Panc1 (cell line): Measurements from ENCODE around the gene KLF16. TPM values are rescaled to one million over a fixed set of nuclear protein-coding genes. Genes with fewer than 3 reads are reported as not detected.

Experiments used
- ATAC-seq: fragments of 200-7000 bp; cut with Tn5 transposase; 2 replicates; pipeline ENCODE4 v1.9.1; 2020; ENCODE audit warnings: mild to moderate bottlenecking, moderate library complexity
- BruUV-seq: library from RNA; stranded (reverse); fragments of 400-500 nt; replicated peaks from 2 replicates; lab custom pipeline; 2021; lab: Mats Ljungman, UMichigan
- CTCF ChIA-PET: fragments of 300-600 bp; sonication (Branson Sonifier 250); formaldehyde crosslinking; loops from one replicate; lab custom pipeline; 2022; ENCODE audit warnings: antibody characterized with exemption; lab: Charles Lee
- POLR2A ChIA-PET: fragments of 300-600 bp; sonication (Branson Sonifier 250); formaldehyde crosslinking; loops from one replicate; lab custom pipeline; 2022; ENCODE audit warnings: antibody characterized with exemption; lab: Charles Lee
- DNase-seq: peaks from one replicate; pipeline ENCODE4 v3.0.0-alpha.2; 2010; ENCODE audit warnings: low read depth, low spot score
- H3K27ac ChIP-seq: 2 replicates; pipeline ENCODE4 v1.5.1; 2011; ENCODE audit warnings: mild to moderate bottlenecking, low read length, inconsistent platforms
- H3K27me3 ChIP-seq: fragments of 200-500 bp; sonication (Bioruptor generic); 2 replicates; pipeline ENCODE4 v1.6.0; 2014; ENCODE audit warnings: low read length, inconsistent platforms; ENCODE audit not compliant: control insufficient read depth, insufficient read depth
- H3K36me3 ChIP-seq: fragments of 200-500 bp; sonication (Bioruptor generic); 2 replicates; pipeline ENCODE4 v1.5.1; 2014; ENCODE audit warnings: inconsistent platforms, mild to moderate bottlenecking, low read length, moderate library complexity; ENCODE audit not compliant: control insufficient read depth, insufficient read depth
- H3K4me1 ChIP-seq: 2 replicates; pipeline ENCODE4 v1.5.1; 2011; ENCODE audit warnings: inconsistent platforms, mild to moderate bottlenecking, low read length, moderate library complexity; ENCODE audit not compliant: control insufficient read depth, insufficient read depth
- H3K4me3 ChIP-seq, 2 experiments: 2 replicates each; pipeline ENCODE4 v1.5.1; 2011 to 2012; ENCODE audit warnings: low read depth in 2 of 2, low read length in 2 of 2, mild to moderate bottlenecking in 2 of 2, inconsistent platforms in 1 of 2, moderate library complexity in 1 of 2
- H3K9me3 ChIP-seq: fragments of 200-500 bp; sonication (Bioruptor generic); 2 replicates; pipeline ENCODE4 v1.5.1; 2014; ENCODE audit warnings: low read depth, mild to moderate bottlenecking, inconsistent platforms, low read length, moderate library complexity; ENCODE audit not compliant: control insufficient read depth, insufficient read depth
- POLR2AphosphoS5 ChIP-seq: IDR thresholded peaks from 2 replicates; pipeline ENCODE4 v1.6.1; 2012; ENCODE audit warnings: mild to moderate bottlenecking, low read depth, low read length, moderate library complexity
- SIN3A ChIP-seq: IDR thresholded peaks from 2 replicates; pipeline ENCODE4 v1.6.1; 2012; ENCODE audit warnings: low read depth, mild to moderate bottlenecking, low read length, moderate library complexity, borderline replicate concordance; ENCODE audit not compliant: insufficient read depth
- TCF7L2 ChIP-seq: IDR thresholded peaks from 2 replicates; pipeline ENCODE4 v1.6.1; 2011; ENCODE audit warnings: mild to moderate bottlenecking, low read depth, low read length, inconsistent platforms
- in situ Hi-C: cut with HindIII; loops from 2 replicates; pipeline ENCODE4 v1.10.0; 2016; ENCODE audit warnings: low sequenced_read_pairs, low pct_unique_long_range_greater_than_20kb
- intact Hi-C: fragments of 100-400 bp; cut with micrococcal nuclease; formaldehyde crosslinking; loops from one replicate; pipeline ENCODE4 v1.10.0; 2022; ENCODE audit not compliant: unreplicated experiment
- total RNA-seq: library from RNA; stranded (reverse); gene quantifications from one replicate; pipeline ENCODE4 v1.2.1, GENCODE V29; 2021; ENCODE audit not compliant: unreplicated experiment
- TF ChIP-seq, protein P1 (sequence below), 2 experiments: IDR thresholded peaks; 2 replicates each; pipeline ENCODE4 v1.6.1; 2011 to 2012; ENCODE audit warnings: low read depth in 2 of 2, control low read depth in 1 of 2, low read length in 1 of 2, mild to moderate bottlenecking in 1 of 2, moderate library complexity in 1 of 2; ENCODE audit not compliant: insufficient read depth in 1 of 2
- TF ChIP-seq, protein P2 (sequence below): fragments of 450-650 bp; IDR thresholded peaks from 2 replicates; pipeline ENCODE4 v1.5.1; 2017; ENCODE audit warnings: mild to moderate bottlenecking

Gene KLF16
- total RNA-seq, 1 experiment from 2014 or later = 79.3 TPM

DNA sequence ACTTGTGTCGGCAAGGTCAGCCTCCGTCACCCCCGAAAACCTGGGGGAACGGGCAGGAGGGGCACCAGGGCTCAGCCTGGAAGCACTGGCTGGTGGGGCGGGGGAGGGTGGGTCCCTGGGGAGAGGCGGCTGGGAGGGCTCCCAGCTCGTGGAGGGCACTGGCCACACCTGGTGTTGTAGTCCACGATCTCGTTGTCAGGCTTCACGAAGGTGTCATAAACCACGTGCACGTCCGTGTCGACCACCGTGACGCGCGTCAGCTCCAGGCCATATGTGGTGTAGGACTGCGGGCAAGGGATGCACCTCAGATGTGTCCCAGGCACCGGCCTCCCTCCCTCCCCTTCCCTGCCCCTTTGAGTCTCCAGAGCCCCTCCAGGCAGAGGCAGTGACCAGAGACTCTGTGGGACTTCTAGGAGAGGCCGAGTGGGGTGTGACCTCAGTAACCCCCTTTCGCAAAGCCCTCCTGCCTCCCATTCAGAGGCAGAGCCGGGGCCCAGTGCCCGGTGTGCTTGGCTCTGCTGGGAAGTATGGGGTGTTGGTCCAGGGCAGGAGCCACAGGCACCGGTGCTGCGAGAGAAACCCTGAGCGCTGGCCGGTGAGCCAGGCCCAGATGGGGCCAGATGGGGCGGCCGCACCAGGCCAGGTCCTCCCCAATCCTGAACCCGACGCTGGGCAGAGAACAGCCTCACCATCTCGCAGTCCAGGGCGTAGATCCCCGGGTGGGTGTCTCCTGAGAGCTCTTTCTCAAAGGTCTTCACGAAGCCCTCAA is 46.7 kb downstream of the KLF16 start:
- BruUV-seq = no TSS peak
- TF ChIP-seq SIN3A (no peak), TCF7L2 (no peak), POLR2AphosphoS5 (no peak)
- TF ChIP-seq, protein P1, sequence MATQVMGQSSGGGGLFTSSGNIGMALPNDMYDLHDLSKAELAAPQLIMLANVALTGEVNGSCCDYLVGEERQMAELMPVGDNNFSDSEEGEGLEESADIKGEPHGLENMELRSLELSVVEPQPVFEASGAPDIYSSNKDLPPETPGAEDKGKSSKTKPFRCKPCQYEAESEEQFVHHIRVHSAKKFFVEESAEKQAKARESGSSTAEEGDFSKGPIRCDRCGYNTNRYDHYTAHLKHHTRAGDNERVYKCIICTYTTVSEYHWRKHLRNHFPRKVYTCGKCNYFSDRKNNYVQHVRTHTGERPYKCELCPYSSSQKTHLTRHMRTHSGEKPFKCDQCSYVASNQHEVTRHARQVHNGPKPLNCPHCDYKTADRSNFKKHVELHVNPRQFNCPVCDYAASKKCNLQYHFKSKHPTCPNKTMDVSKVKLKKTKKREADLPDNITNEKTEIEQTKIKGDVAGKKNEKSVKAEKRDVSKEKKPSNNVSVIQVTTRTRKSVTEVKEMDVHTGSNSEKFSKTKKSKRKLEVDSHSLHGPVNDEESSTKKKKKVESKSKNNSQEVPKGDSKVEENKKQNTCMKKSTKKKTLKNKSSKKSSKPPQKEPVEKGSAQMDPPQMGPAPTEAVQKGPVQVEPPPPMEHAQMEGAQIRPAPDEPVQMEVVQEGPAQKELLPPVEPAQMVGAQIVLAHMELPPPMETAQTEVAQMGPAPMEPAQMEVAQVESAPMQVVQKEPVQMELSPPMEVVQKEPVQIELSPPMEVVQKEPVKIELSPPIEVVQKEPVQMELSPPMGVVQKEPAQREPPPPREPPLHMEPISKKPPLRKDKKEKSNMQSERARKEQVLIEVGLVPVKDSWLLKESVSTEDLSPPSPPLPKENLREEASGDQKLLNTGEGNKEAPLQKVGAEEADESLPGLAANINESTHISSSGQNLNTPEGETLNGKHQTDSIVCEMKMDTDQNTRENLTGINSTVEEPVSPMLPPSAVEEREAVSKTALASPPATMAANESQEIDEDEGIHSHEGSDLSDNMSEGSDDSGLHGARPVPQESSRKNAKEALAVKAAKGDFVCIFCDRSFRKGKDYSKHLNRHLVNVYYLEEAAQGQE (IDR thresholded peaks at IDR 0.05; ENCODE audit: insufficient read depth in 1 of 2, low read depth in 2 of 2, low read length in 1 of 2) = no peak
- TF ChIP-seq, protein P2, sequence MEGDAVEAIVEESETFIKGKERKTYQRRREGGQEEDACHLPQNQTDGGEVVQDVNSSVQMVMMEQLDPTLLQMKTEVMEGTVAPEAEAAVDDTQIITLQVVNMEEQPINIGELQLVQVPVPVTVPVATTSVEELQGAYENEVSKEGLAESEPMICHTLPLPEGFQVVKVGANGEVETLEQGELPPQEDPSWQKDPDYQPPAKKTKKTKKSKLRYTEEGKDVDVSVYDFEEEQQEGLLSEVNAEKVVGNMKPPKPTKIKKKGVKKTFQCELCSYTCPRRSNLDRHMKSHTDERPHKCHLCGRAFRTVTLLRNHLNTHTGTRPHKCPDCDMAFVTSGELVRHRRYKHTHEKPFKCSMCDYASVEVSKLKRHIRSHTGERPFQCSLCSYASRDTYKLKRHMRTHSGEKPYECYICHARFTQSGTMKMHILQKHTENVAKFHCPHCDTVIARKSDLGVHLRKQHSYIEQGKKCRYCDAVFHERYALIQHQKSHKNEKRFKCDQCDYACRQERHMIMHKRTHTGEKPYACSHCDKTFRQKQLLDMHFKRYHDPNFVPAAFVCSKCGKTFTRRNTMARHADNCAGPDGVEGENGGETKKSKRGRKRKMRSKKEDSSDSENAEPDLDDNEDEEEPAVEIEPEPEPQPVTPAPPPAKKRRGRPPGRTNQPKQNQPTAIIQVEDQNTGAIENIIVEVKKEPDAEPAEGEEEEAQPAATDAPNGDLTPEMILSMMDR = no peak
- DNase-seq = no peak
- CTCF ChIA-PET = interaction anchor here (0.7 kb wide), 1 partner anchor 38 kb away, joined by 6 read pairs; no protein-coding TSS in a partner anchor
- Histone ChIP-seq H3K4me3 (no peak overlapping the region), H3K36me3 (no peaks in the 10 kb centered on the region), H3K4me1 (peaks cover 11% of the 10 kb centered on the region; the same call in 1 of the 2 replicates), H3K27me3 (no peaks in the 10 kb centered on the region), H3K27ac (no peak overlapping the region), H3K9me3 (no peaks in the 10 kb centered on the region)
- in situ Hi-C loops = no loop called here
- POLR2A ChIA-PET = no interaction called here
- no peak for ATAC-seq
- intact Hi-C loops = no loop called here

DNA sequence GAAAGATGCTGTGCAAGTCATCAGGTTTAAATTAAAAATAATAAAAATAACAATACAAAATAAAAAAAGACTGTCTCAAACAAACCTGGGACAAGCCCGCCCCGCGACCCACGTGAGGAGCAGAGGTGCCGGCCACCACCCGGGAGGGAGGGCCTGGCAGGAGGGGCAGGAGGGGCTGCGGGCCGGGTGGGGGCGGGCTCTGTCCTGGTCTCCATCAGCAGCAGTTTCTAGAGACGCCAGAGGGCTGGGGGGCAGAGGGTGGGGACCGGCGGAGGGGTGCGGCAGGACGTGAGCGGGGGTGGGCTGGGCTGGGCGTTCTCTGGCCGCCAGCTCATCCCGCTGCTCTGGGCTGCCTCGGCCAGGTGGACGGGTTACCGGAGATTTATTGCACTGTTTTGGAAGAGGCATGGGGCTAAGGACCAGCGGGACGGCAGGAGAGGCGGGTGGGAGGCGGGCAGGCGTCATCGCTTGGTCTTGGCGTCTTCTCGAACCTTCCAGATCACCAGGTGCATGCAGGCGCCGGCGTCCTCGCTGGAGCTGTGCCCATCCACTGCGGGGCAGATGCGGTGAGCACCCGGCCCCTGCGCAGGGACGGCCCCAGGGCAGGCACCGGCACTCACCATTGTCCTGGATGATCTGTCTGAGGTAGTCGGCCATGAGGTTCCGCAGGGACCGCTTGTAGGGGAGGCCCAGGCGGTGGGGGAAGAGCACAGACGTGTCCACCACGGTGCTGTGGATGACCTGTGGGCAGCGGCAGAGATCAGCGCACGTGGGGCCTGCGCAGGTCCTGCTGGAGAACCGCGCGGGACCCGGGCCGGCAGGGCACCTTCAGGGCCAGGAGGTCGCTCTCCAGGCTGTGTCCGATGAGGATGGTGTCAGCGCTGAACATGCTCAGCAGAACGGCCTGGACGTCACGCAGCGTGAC is 47.5 kb downstream of the KLF16 start:
- Histone ChIP-seq H3K9me3 (no peaks in the 10 kb centered on the region), H3K4me1 (peaks cover 14% of the 10 kb centered on the region; the same call in 1 of the 2 replicates), H3K4me3 (no peak overlapping the region), H3K27ac (no peak overlapping the region), H3K27me3 (no peaks in the 10 kb centered on the region), H3K36me3 (no peaks in the 10 kb centered on the region)
- ATAC-seq (no peak), DNase-seq (no peak)
- POLR2A ChIA-PET = no interaction called here
- TF ChIP-seq, protein P1 (IDR thresholded peaks at IDR 0.05; ENCODE audit: insufficient read depth in 1 of 2, low read depth in 2 of 2, low read length in 1 of 2) = no peak
- TF ChIP-seq POLR2AphosphoS5 = no peak
- no peak for TF ChIP-seq TCF7L2
- TF ChIP-seq, protein P2 = no peak
- TF ChIP-seq SIN3A = no peak
- CTCF ChIA-PET = no interaction called here
- BruUV-seq = no TSS peak
- in situ Hi-C loops (no loop called here), intact Hi-C loops (no loop called here)
